ENCODE data around the gene CLIP3.

GRCh38 chr19:35991731-35992450, 40.8 kb downstream of the CLIP3 start:
- TF ChIP-seq CTCF (IDR thresholded peaks at IDR 0.05) (no peak), POLR2A (IDR thresholded peaks at IDR 0.05) (no peak)
